ENCODE data around the gene CLPTM1L.
A peak's percentile ranks its signal among the peaks of the same experiment; 100 is the strongest.
"Not testable (repeated sequence)": the region's sequence is repeated elsewhere in the genome, so short reads cannot be mapped to it uniquely, and the experiment has no call there.

CLPTM1L gene

DNA sequence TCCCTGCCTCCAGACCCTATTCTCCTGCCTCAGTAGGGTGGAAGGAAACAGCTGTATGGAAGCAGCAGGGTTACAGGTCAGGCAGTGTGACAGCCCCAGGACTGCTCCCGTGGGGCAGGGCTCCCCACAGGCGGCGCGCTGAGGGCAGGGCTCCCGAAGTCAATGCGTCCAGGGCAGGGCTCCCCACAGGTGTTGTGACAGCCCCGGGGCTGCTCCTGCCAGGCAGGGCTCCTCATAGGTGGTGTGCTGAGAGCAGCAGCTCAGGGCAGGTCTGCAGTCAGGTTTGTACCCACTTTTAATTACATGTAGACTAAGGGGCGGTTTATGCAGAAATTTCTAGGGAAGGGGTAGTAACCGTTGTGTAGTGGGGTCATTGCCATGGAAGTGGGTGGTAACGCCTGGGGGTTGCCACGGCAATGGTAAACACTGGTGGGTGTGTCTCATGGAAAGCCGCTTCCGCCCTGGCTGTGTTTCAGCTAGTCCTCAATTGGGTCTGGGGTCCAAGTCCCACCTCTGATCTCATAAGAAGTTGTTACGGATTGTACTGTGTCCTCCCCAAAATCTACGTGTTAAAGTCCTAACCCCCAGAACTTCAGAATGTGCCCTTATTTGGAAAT lies 33.4 kb downstream of the CLPTM1L start:
- no peak for DNase-seq

- no peak for DNase-seq
Measured at GRCh38 chr5:1310118-1310517, 34.8 kb downstream of the CLPTM1L start.

- no peak for DNase-seq
Measured at GRCh38 chr5:1304033-1304432, 40.9 kb downstream of the CLPTM1L start.

DNA sequence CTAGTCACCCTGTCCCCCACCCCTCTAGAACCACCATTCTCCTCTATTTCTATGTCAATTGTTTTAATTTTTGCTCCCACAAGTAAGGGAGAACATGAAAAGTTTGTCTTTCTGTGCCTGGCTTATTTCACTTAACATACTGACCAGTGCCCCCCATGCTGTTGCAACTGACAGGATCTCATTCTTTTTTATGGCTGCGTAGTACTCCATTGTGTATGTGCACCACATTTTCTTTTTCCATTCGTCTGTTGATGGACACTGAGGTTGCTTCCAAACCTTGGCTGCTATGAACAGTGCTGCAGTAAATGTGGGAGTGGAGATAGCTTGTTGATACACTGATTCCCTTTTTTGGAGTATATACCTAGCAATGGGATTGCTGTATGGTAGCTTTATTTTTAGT lies 42.6 kb downstream of the CLPTM1L start:
- DNase-seq, result no peak

DNA sequence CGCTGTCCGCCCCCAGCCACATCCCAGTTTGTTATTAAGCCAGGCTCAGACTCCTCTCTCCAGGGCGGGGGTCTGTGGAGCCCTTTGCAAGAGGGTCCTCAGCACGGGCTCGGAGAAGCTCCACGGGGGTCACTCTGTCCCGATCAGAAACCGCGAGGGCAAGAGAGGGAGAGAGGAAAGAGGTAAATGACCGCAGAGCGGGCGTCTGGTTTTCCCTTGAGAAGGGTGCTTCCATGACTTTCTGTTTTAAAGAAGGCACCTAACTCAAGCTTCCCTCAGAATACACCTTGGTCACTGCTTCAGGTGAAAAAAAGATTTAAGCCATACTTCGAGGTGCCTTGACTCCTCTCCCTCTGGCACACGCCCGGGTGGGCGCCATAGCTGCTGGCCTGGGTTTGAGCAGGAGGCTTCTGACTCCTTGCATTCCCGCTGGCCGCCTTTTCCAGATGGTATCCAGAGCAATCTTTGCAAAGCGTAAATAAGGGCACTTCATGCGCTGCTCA lies 44.3 kb downstream of the CLPTM1L start:
- DNase-seq, result no peak

- DNase-seq, result no peak
Measured at GRCh38 chr5:1299961-1300360, 44.9 kb downstream of the CLPTM1L start.

GRCh38 chr5:1299511-1299850 lies 45.4 kb downstream of the CLPTM1L start:
- no peak for DNase-seq

GRCh38 chr5:1298723-1299510 lies 46.0 kb downstream of the CLPTM1L start:
- DNase-seq, result no peak

- DNase-seq, result no peak
Measured at GRCh38 chr5:1298067-1298551, 46.8 kb downstream of the CLPTM1L start.

DNA sequence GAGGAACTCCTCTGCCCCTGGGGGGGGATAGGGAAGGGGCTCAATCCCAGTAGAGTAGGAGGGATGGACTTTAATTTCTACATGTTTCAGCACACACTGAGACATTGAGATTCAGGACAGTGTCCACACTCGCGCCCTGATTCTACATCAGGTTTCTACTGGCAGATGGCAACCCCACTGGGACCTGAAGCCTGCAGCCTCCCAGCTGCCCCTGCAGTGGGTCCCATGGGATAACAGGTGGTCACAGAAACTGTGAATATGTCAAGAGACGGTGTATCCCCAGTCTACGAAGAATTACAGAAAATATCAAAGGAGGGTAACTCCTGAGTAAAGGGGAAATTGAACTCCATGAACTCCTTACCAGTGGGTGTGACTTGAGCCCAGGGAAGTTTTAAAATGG lies 47.7 kb downstream of the CLPTM1L start:
- DNase-seq, result no peak

DNA sequence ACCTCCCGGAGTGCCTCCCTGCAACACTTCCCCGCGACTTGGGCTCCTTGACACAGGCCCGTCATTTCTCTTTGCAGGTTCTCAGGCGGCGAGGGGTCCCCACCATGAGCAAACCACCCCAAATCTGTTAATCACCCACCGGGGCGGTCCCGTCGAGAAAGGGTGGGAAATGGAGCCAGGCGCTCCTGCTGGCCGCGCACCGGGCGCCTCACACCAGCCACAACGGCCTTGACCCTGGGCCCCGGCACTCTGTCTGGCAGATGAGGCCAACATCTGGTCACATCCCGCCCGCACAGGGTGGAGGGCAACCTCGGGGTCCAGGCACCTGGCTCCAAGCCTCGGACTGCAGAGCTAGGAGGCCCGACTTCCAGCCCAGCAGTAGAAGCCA lies 49.3 kb downstream of the CLPTM1L start:
- no peak for DNase-seq

DNA sequence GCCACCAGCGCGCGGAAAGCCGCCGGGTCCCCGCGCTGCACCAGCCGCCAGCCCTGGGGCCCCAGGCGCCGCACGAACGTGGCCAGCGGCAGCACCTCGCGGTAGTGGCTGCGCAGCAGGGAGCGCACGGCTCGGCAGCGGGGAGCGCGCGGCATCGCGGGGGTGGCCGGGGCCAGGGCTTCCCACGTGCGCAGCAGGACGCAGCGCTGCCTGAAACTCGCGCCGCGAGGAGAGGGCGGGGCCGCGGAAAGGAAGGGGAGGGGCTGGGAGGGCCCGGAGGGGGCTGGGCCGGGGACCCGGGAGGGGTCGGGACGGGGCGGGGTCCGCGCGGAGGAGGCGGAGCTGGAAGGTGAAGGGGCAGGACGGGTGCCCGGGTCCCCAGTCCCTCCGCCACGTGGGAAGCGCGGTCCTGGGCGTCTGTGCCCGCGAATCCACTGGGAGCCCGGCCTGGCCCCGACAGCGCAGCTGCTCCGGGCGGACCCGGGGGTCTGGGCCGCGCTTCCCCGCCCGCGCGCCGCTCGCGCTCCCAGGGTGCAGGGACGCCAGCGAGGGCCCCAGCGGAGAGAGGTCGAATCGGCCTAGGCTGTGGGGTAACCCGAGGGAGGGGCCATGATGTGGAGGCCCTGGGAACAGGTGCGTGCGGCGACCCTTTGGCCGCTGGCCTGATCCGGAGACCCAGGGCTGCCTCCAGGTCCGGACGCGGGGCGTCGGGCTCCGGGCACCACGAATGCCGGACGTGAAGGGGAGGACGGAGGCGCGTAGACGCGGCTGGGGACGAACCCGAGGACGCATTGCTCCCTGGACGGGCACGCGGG lies 49.9 kb downstream of the CLPTM1L start, which contains the start of gene TERT:
Gene TERT, minus strand, starts transcription at position 234 of the 815 bp plus-strand sequence. Its CDS starts 79 bp downstream, at position 155.
- peak; percentile 57 to 69 for DNase-seq

DNA sequence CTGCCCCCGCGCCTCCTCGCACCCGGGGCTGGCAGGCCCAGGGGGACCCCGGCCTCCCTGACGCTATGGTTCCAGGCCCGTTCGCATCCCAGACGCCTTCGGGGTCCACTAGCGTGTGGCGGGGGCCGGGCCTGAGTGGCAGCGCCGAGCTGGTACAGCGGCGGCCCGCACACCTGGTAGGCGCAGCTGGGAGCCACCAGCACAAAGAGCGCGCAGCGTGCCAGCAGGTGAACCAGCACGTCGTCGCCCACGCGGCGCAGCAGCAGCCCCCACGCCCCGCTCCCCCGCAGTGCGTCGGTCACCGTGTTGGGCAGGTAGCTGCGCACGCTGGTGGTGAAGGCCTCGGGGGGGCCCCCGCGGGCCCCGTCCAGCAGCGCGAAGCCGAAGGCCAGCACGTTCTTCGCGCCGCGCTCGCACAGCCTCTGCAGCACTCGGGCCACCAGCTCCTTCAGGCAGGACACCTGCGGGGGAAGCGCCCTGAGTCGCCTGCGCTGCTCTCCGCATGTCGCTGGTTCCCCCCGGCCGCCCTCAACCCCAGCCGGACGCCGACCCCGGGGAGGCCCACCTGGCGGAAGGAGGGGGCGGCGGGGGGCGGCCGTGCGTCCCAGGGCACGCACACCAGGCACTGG lies 50.6 kb downstream of the CLPTM1L start:
- peak in 1 of 2 experiments; percentile 29 for DNase-seq

GRCh38 chr5:1293416-1294205 lies 51.3 kb downstream of the CLPTM1L start:
- DNase-seq, result no peak

DNA sequence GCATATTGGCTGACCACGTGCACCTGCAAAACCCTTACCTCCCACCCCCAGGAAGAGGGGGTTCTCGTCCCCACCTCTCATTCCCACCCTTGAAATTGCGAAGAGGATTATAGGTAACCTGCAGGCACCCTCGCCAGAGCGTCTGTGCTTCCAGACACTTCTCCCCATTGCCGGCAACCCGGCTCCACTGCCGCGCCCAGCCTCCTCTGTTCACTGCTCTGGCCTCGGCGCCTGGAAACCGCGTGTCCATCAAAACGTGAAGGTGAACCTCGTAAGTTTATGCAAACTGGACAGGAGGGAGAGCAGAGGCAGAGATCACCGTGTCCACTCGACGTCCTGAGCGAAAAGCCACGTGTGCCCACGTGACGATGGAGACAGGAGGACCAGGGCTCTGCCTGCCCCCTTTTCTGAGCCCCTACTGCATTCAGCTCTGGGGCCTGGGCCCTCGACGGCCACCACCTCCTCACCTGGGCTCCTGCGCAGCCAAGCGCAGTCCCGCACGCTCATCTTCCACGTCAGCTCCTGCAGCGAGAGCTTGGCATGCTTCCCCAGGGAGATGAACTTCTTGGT lies 52.0 kb downstream of the CLPTM1L start:
- no peak for DNase-seq

GRCh38 chr5:1292139-1292538 lies 52.8 kb downstream of the CLPTM1L start:
- DNase-seq, result no peak

DNA sequence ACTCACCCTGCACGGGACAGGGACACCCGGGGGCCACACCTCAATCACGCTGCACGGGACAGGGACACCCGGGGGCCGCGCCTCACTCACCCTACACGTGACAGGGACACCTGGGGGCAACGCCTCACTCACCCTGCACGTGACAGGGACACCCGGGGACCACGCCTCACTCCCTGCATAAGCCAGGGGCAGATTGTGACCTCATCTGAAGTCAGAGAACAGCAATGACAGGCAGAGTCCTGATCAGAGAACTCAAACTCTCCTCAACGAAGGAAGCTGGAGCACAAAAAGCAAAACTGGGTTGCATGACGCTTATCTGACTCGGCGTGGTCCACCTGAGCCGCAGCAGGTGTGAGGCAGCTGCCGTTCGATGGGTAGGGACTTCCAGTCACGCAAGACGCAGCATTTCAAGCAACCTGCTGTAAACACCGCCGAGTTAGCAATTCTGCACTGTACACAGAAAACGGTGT lies 53.3 kb downstream of the CLPTM1L start:
- no peak for DNase-seq

DNA sequence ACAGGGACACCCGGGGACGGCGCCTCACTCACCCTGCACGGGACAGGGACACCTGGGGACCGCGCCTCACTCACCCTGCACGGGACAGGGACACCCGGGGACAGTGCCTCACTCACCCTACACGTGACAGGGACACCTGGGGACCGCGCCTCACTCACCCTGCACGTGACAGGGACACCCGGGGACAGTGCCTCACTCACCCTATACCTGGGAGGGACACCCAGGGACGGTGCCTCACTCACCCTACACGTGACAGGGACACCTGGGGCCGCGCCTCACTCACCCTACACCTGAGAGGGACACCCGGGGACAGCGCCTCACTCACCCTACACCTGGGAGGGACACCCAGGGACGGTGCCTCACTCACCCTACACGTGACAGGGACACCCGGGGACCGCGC lies 53.9 kb downstream of the CLPTM1L start:
- not testable (repeated sequence) for DNase-seq

DNA sequence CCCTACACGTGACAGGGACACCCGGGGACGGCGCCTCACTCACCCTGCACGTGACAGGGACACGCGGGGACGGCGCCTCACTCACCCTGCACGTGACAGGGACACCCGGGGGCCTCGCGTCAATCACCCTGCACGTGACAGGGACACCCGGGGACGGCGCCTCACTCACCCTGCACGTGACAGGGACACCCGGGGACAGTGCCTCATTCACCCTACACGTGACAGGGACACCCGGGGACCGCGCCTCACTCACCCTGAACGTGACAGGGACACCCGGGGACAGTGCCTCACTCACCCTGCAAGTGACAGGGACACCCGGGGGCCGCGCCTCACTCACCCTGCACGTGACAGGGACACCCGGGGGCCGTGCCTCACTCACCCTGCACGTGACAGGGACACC lies 55.3 kb downstream of the CLPTM1L start:
- DNase-seq, result not testable (repeated sequence)

DNA sequence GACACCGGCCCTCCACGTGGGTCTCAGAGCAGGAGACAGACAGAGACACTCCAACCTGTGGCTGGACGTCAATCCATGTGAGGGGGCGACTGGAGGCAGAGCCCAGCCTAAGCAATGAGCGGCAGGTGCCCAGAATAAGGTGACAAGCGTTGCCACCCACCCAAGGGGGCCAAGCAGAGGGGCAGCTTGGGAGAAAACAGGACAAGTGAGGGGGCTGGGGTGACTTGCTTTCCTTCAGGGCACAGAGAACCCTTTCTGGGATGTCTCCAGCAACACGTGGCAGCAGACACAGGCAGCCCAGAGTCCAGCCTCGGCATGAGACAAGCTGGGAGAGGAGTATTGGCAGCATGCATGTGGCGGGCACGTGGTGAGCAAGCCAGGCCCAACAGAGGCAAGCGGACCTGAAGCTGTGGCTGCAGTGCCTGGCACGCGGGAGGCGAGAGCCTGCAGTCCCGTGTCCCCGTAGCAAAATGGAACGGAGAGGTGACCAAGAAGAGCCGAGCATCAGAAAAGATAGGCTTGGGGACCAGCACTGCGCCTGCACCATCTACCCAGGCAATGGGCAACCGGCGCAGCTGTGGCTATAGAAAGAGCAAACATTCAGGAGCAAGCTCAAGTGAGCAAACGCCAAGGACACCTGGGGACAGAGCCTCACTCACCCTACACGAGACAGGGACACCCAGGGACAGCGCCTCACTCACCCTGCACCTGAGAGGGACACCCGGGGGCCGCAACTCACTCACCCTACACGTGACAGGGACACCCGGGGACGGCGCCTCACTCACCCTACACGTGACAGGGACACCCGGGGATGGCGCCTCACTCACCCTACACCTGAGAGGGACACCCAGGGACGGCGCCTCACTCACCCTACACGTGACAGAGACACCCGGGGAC lies 56.2 kb downstream of the CLPTM1L start:
- no peak for DNase-seq
